Central memory CD8-positive, alpha-beta T cell (primary cell): ENCODE results near the gene ADAMTS18.

Experiments
- ATAC-seq: fragments of 150-1000 bp; cut with Tn5 transposase; replicated peaks from 2 replicates; pipeline ENCODE4 v1.10.0; 2022; ENCODE audit warnings: mild to moderate bottlenecking, moderate FRiP score, moderate number of reproducible peaks; ENCODE audit not compliant: poor library complexity, severe bottlenecking; ENCODE audit errors: extremely low read depth
- DNase-seq, 2 donors: peaks; one replicate each; pipeline ENCODE4 v3.0.0; 2021; ENCODE audit warnings: low spot score in 2 of 2
- H3K27ac Mint-ChIP-seq: one replicate; pipeline ENCODE4 v1.8.0; 2022; ENCODE audit warnings: low read depth, mild to moderate bottlenecking, moderate library complexity, mixed read lengths
- H3K27me3 Mint-ChIP-seq: one replicate; pipeline ENCODE4 v1.8.0; 2022; ENCODE audit warnings: mixed read lengths
- H3K36me3 Mint-ChIP-seq: one replicate; pipeline ENCODE4 v1.8.0; 2022; ENCODE audit warnings: mild to moderate bottlenecking, moderate library complexity, mixed read lengths; ENCODE audit not compliant: insufficient read depth
- H3K4me1 Mint-ChIP-seq: one replicate; pipeline ENCODE4 v1.8.0; 2022; ENCODE audit warnings: mixed read lengths
- H3K4me3 Mint-ChIP-seq: one replicate; pipeline ENCODE4 v1.8.0; 2022; ENCODE audit warnings: mild to moderate bottlenecking, moderate library complexity, mixed read lengths
- H3K9me3 Mint-ChIP-seq: one replicate; pipeline ENCODE4 v1.8.0; 2022; ENCODE audit warnings: mixed read lengths

The ADAMTS18 gene

GRCh38 chr16:77304134-77304533, 130.7 kb downstream of the ADAMTS18 start:
- ATAC-seq (no peak), DNase-seq (no peak)
- H3K27ac Mint-ChIP-seq: no peak overlapping the region
- H3K36me3 Mint-ChIP-seq: no peaks in the 10 kb centered on the region
- H3K4me1 Mint-ChIP-seq: no peaks in the 10 kb centered on the region
- no peaks in the 10 kb centered on the region for H3K9me3 Mint-ChIP-seq
- H3K27me3 Mint-ChIP-seq: no peaks in the 10 kb centered on the region
- no peak overlapping the region for H3K4me3 Mint-ChIP-seq

- Mint-ChIP-seq H3K27ac (no peak overlapping the region), H3K4me3 (no peak overlapping the region), H3K9me3 (no peaks in the 10 kb centered on the region), H3K27me3 (no peaks in the 10 kb centered on the region), H3K4me1 (no peaks in the 10 kb centered on the region), H3K36me3 (no peaks in the 10 kb centered on the region)
- DNase-seq (no peak), ATAC-seq (no peak)
These were observed 132.2 kb downstream of the ADAMTS18 start for GRCh38 chr16:77302674-77303073.

- DNase-seq (no peak), ATAC-seq (no peak)
- Mint-ChIP-seq H3K27ac (no peak overlapping the region), H3K36me3 (no peaks in the 10 kb centered on the region), H3K9me3 (no peaks in the 10 kb centered on the region), H3K27me3 (no peaks in the 10 kb centered on the region), H3K4me1 (no peaks in the 10 kb centered on the region), H3K4me3 (no peak overlapping the region)
These were observed 132.6 kb downstream of the ADAMTS18 start for GRCh38 chr16:77302249-77302648.

- no peaks in the 10 kb centered on the region for H3K4me1 Mint-ChIP-seq
- no peak overlapping the region for H3K27ac Mint-ChIP-seq
- H3K4me3 Mint-ChIP-seq: no peak overlapping the region
- ATAC-seq: no peak
- no peaks in the 10 kb centered on the region for H3K9me3 Mint-ChIP-seq
- no peaks in the 10 kb centered on the region for H3K36me3 Mint-ChIP-seq
- DNase-seq: no peak
- H3K27me3 Mint-ChIP-seq: peaks cover 2% of the 10 kb centered on the region
These were observed 134.6 kb downstream of the ADAMTS18 start for GRCh38 chr16:77300256-77300655.

- Mint-ChIP-seq H3K27me3 (peaks cover 10% of the 10 kb centered on the region), H3K4me1 (no peaks in the 10 kb centered on the region), H3K36me3 (no peaks in the 10 kb centered on the region), H3K4me3 (no peak overlapping the region), H3K27ac (no peak overlapping the region), H3K9me3 (no peaks in the 10 kb centered on the region)
- ATAC-seq: no peak
- DNase-seq: no peak
These were observed 135.4 kb downstream of the ADAMTS18 start for GRCh38 chr16:77299395-77299794.

GRCh38 chr16:77298418-77299360, 136.1 kb downstream of the ADAMTS18 start:
- DNase-seq (no peak), ATAC-seq (no peak)
- Mint-ChIP-seq H3K36me3 (no peaks in the 10 kb centered on the region), H3K4me1 (no peaks in the 10 kb centered on the region), H3K4me3 (no peak overlapping the region), H3K27me3 (peaks cover 15% of the 10 kb centered on the region), H3K9me3 (no peaks in the 10 kb centered on the region), H3K27ac (no peak overlapping the region)

- H3K36me3 Mint-ChIP-seq: no peaks in the 10 kb centered on the region
- H3K27ac Mint-ChIP-seq: no peak overlapping the region
- no peaks in the 10 kb centered on the region for H3K9me3 Mint-ChIP-seq
These were observed 136.8 kb downstream of the ADAMTS18 start for GRCh38 chr16:77297996-77298395.

GRCh38 chr16:77295896-77296295, 138.9 kb downstream of the ADAMTS18 start:
- Mint-ChIP-seq H3K36me3 (no peaks in the 10 kb centered on the region), H3K27me3 (peaks cover 15% of the 10 kb centered on the region), H3K9me3 (no peaks in the 10 kb centered on the region), H3K4me3 (no peak overlapping the region), H3K27ac (no peak overlapping the region), H3K4me1 (no peaks in the 10 kb centered on the region)
- no peak for DNase-seq
- ATAC-seq: no peak

More at GRCh38 chr16:77297996-77298395, 136.8 kb downstream of the ADAMTS18 start:
- DNase-seq: no peak
- Mint-ChIP-seq H3K27me3 (peaks cover 15% of the 10 kb centered on the region), H3K4me1 (no peaks in the 10 kb centered on the region), H3K4me3 (no peak overlapping the region)
- no peak for ATAC-seq

- no peak for DNase-seq
- Mint-ChIP-seq H3K36me3 (peaks cover 2% of the 10 kb centered on the region), H3K9me3 (no peaks in the 10 kb centered on the region), H3K4me3 (no peak overlapping the region), H3K27ac (no peak overlapping the region), H3K27me3 (peaks cover 24% of the 10 kb centered on the region), H3K4me1 (no peaks in the 10 kb centered on the region)
- no peak for ATAC-seq
These were observed 144.3 kb downstream of the ADAMTS18 start for GRCh38 chr16:77290451-77291115.

GRCh38 chr16:77289331-77289809, 145.5 kb downstream of the ADAMTS18 start:
- H3K9me3 Mint-ChIP-seq: no peaks in the 10 kb centered on the region
- H3K27me3 Mint-ChIP-seq: peaks cover 13% of the 10 kb centered on the region
- ATAC-seq: no peak
- peaks cover 2% of the 10 kb centered on the region for H3K36me3 Mint-ChIP-seq
- H3K27ac Mint-ChIP-seq: no peak overlapping the region
- no peaks in the 10 kb centered on the region for H3K4me1 Mint-ChIP-seq
- no peak for DNase-seq
- no peak overlapping the region for H3K4me3 Mint-ChIP-seq

- H3K4me1 Mint-ChIP-seq: no peaks in the 10 kb centered on the region
- no peaks in the 10 kb centered on the region for H3K9me3 Mint-ChIP-seq
- no peak overlapping the region for H3K27ac Mint-ChIP-seq
- H3K36me3 Mint-ChIP-seq: peaks cover 2% of the 10 kb centered on the region
- DNase-seq (no peak), ATAC-seq (no peak)
- H3K4me3 Mint-ChIP-seq: no peak overlapping the region
- H3K27me3 Mint-ChIP-seq: peaks cover 15% of the 10 kb centered on the region
These were observed 146.6 kb downstream of the ADAMTS18 start for GRCh38 chr16:77288222-77288621.

GRCh38 chr16:77285676-77286075, 149.2 kb downstream of the ADAMTS18 start:
- H3K36me3 Mint-ChIP-seq: peaks cover 2% of the 10 kb centered on the region
- DNase-seq (no peak), ATAC-seq (no peak)
- no peaks in the 10 kb centered on the region for H3K4me1 Mint-ChIP-seq
- H3K27me3 Mint-ChIP-seq: peaks cover 18% of the 10 kb centered on the region
- no peak overlapping the region for H3K4me3 Mint-ChIP-seq
- H3K27ac Mint-ChIP-seq: no peak overlapping the region
- no peaks in the 10 kb centered on the region for H3K9me3 Mint-ChIP-seq

GRCh38 chr16:77282345-77282744, 152.5 kb downstream of the ADAMTS18 start:
- Mint-ChIP-seq H3K9me3 (no peaks in the 10 kb centered on the region), H3K27ac (no peak overlapping the region), H3K4me1 (no peaks in the 10 kb centered on the region), H3K36me3 (no peaks in the 10 kb centered on the region), H3K4me3 (no peak overlapping the region), H3K27me3 (peaks cover 9% of the 10 kb centered on the region)
- no peak for ATAC-seq
- no peak for DNase-seq
